HEK293 (cell line): ENCODE results near the gene NCOR1.

Experiments
- CTCF ChIP-seq: fragments of 450-650 bp; formaldehyde crosslinking; IDR thresholded peaks from 2 replicates; pipeline ENCODE4 v1.5.1; 2016; ENCODE audit warnings: missing biosample characterization, missing genetic modification characterization
- HOXC10 ChIP-seq: sonication (generic); formaldehyde crosslinking; IDR thresholded peaks from 2 replicates; pipeline ENCODE4 v1.8.1; 2023; ENCODE audit warnings: mild to moderate bottlenecking, missing genetic modification reagents
- YY1 ChIP-seq: fragments of 450-650 bp; formaldehyde crosslinking; IDR thresholded peaks from 2 replicates; pipeline ENCODE4 v1.5.1; 2018; ENCODE audit warnings: missing biosample characterization, missing genetic modification characterization
- YY2 ChIP-seq: fragments of 450-650 bp; formaldehyde crosslinking; IDR thresholded peaks from 2 replicates; pipeline ENCODE4 v1.5.1; 2016; ENCODE audit warnings: missing biosample characterization, missing genetic modification characterization
- ZBTB21 ChIP-seq: fragments of 450-650 bp; formaldehyde crosslinking; IDR thresholded peaks from 2 replicates; pipeline ENCODE4 v1.5.1; 2017; ENCODE audit warnings: missing biosample characterization, missing genetic modification characterization
- ZBTB48 ChIP-seq: fragments of 450-650 bp; formaldehyde crosslinking; IDR thresholded peaks from 2 replicates; pipeline ENCODE4 v1.5.1; 2016; ENCODE audit warnings: missing biosample characterization, missing genetic modification characterization
- ZBTB7A ChIP-seq: fragments of 450-650 bp; formaldehyde crosslinking; IDR thresholded peaks from 2 replicates; pipeline ENCODE4 v1.5.1; 2016; ENCODE audit warnings: low read depth, missing biosample characterization, missing genetic modification characterization
- ZFP37 ChIP-seq: fragments of 450-650 bp; formaldehyde crosslinking; IDR thresholded peaks from 2 replicates; pipeline ENCODE4 v1.5.1; 2016; ENCODE audit warnings: missing biosample characterization, missing genetic modification characterization
- ZNF266 ChIP-seq: fragments of 450-650 bp; formaldehyde crosslinking; IDR thresholded peaks from 2 replicates; pipeline ENCODE4 v1.5.1; 2016; ENCODE audit warnings: missing biosample characterization, missing genetic modification characterization, low read depth
- ZNF354C ChIP-seq: fragments of 450-650 bp; formaldehyde crosslinking; IDR thresholded peaks from 2 replicates; pipeline ENCODE4 v1.5.1; 2016; ENCODE audit warnings: missing biosample characterization, missing genetic modification characterization, low read depth, borderline replicate concordance
- ZNF501 ChIP-seq: fragments of 450-650 bp; formaldehyde crosslinking; IDR thresholded peaks from 2 replicates; pipeline ENCODE4 v1.5.1; 2016; ENCODE audit warnings: missing biosample characterization, missing genetic modification characterization
- TF ChIP-seq, protein P1 (sequence below): fragments of 450-650 bp; formaldehyde crosslinking; IDR thresholded peaks from 2 replicates; pipeline ENCODE4 v1.5.1; 2016; ENCODE audit warnings: missing biosample characterization, missing genetic modification characterization

DNA sequence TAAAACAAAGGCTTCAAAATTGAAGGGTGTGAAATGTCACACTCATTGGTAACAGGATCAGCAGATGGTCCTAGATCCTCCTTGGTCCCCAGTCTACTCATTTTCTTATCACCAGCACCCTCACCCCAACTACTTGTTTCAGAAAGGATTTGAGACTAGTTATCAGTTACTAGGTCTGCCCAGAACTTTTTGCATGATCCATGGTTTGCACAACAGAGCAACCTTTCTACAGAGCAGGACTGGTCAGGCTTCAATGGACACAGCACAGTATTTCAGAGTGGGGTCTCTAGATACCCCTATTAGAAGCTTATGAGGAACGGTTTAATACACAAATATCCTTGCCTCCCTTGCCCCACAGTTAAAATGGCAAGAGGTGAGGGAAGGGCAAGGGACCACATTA, 190.1 kb downstream of the NCOR1 start:
- no peak for TF ChIP-seq ZNF501
- TF ChIP-seq ZNF266 = no peak
- no peak for TF ChIP-seq ZFP37 (tag by site-specific recombination)
- TF ChIP-seq ZNF354C (tag by site-specific recombination) = no peak
- no peak for TF ChIP-seq CTCF (tag by site-specific recombination)
- no peak for TF ChIP-seq YY2 (tag by site-specific recombination)
- no peak for TF ChIP-seq ZBTB48 (tag by site-specific recombination)
- TF ChIP-seq, protein P1, sequence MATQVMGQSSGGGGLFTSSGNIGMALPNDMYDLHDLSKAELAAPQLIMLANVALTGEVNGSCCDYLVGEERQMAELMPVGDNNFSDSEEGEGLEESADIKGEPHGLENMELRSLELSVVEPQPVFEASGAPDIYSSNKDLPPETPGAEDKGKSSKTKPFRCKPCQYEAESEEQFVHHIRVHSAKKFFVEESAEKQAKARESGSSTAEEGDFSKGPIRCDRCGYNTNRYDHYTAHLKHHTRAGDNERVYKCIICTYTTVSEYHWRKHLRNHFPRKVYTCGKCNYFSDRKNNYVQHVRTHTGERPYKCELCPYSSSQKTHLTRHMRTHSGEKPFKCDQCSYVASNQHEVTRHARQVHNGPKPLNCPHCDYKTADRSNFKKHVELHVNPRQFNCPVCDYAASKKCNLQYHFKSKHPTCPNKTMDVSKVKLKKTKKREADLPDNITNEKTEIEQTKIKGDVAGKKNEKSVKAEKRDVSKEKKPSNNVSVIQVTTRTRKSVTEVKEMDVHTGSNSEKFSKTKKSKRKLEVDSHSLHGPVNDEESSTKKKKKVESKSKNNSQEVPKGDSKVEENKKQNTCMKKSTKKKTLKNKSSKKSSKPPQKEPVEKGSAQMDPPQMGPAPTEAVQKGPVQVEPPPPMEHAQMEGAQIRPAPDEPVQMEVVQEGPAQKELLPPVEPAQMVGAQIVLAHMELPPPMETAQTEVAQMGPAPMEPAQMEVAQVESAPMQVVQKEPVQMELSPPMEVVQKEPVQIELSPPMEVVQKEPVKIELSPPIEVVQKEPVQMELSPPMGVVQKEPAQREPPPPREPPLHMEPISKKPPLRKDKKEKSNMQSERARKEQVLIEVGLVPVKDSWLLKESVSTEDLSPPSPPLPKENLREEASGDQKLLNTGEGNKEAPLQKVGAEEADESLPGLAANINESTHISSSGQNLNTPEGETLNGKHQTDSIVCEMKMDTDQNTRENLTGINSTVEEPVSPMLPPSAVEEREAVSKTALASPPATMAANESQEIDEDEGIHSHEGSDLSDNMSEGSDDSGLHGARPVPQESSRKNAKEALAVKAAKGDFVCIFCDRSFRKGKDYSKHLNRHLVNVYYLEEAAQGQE = no peak
- TF ChIP-seq HOXC10 = no peak
- no peak for TF ChIP-seq ZBTB7A (tag by site-specific recombination)
- no peak for TF ChIP-seq ZBTB21 (tag by site-specific recombination)
- no peak for TF ChIP-seq YY1 (tag by site-specific recombination)
